CD4-positive, alpha-beta T cell treated with Interleukin-4 for 1 hour (primary cell): ENCODE measurements around the gene BMAL1.

ENCODE experiments used
- DNase-seq, 2 donors: peaks; one replicate each; pipeline ENCODE4 v3.0.0-alpha.2; 2020 to 2022

Gene BMAL1

DNA sequence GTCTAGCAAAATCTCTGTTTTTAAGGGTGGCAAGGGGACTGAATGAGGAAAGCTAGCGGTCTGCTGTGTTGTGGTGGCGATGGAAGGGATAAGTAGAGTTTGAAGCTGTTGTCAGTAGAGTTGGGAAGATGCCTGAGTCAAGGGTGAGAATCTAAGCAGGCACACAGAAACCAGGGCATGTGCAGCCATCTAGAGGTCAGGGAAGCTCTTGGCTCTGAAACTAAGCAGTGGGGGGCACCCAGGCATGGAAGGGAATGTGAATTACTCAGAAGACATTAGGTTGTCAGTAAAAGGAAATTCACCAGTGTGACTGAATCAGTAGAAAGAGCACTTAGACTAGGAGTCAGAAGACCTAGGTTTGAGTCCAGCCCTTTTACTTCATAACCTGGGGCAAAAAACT lies 15.4 kb downstream of the BMAL1 start:
- DNase-seq: no peak

DNA sequence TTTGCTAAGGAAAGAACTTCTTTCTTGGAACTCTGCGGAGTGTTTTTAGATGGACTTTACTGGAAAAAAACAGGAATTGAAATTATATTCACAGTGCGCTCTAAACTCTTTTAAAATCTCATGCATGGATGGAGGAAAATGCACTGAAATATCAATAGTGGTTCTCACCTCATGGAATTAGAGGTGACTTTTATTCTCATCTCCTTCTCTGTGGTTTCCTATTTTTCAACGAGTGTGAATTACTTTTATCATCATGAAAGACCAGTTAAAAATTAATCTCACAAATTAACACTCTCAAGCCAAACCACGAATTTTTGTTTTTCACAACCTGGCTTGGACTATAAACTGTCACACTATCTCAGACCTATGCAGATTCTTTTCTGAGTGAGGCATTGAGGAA lies 16.6 kb downstream of the BMAL1 start:
- DNase-seq: no peak

DNA sequence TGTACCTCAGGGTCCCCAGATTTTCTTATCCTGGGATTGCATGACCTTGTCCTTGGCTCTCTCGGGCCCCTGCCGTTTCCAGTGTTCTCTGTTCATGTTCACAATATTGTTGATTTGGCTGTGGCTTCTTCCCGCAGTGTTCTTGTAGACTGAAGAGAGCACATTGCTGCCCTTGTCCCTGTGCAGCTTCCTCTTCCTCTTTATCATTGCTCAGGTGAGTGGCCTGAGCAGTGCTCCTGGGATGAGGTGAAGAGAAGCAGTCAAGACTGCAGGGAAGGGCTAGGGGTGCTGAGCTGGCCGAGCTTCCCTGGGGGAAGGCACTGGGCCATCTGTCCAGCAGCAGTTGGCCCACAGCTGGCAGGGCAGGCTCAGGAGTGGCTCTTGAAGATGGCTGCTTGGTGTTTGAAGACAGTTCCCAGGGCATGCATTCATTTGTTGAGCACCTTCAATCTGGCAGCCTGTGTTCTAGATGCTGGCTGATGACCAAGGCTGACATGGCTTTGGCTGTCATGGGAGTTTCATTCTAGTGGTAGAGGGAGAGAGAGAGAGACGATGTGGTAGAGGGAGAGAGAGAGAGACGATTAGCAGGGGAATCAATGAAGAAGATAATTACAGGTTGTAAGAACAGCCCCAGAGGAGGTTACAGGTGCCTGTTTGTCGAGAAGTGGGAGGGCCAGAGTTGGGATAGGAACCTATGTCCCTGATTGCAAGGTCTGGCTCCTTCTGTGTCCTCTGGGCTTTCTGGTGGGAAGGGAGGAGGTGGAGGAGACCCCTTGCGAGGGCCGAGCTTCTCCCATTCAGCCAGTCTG lies 17.4 kb downstream of the BMAL1 start:
- no peak for DNase-seq

DNA sequence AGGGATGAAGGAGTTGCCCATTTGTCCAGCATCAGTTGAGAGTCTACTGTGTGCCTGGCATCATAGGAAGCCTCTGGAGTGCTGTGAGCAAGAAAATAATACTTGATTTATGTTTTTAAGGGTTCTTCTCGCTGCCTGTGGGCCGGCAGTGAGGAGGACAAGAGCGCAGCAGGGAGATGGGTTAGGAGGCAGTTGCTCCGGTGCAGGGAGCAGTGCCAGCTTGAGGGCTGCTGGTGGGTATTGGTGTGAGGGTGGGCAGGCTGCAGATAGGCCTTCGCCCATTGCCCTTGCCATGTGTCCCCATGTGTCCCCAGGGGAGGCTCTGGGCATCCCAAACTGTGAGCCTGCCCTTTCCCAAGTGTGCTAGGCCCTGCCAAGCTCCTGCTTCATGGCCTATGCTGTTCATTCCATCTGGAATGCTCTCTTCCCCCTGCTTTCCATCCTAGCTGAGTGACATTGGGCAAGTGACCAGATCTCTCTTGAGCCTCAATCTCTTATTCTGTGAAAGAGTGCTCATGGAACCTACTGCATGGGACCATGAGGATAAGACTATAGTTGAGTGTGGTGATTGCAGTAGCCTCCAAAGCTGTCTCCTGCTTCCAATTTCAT lies 19.8 kb downstream of the BMAL1 start:
- no peak for DNase-seq

DNA sequence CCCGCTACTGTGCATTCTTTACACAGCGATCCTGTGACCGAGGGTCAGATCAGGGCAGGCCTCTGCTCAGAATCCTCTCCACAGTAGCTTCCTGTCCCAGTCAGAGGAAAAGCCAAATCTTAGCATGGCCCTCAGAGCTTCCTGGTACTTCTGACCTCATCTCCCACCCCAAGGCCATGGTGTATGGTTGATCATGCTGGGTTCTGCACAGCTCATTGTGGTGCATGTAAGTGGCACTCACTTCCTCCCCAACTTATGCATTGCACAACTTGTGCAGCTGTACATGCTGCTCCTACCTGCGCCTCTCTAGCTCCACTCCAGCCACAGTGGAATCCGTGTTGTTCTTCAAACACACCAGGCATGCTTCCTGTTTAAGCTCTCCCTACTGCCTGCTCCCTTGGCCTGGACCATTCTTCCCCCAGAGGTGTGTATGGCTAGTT lies 20.3 kb downstream of the BMAL1 start:
- DNase-seq: peak in 1 of 2 donors; percentile 36

DNA sequence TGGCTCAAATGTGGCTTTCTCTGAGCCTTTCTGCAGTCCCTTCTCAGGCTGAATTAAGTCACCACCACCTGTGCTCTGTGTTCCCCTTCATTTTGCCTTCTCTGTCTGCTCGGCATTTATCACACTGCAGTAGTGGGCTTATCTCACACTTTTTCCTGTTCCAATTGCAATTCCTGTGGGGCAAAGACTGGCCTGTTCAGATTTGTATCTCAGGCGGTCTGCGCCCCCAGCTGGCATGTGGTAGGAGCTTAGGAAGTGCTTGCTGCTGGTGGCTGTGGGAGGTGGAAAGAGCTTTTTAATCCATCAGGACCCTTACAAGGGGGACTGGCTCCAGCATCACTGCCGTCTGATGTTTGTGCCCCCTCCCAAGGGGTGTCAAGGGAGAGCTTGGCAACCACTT lies 21.2 kb downstream of the BMAL1 start:
- DNase-seq: no peak

DNA sequence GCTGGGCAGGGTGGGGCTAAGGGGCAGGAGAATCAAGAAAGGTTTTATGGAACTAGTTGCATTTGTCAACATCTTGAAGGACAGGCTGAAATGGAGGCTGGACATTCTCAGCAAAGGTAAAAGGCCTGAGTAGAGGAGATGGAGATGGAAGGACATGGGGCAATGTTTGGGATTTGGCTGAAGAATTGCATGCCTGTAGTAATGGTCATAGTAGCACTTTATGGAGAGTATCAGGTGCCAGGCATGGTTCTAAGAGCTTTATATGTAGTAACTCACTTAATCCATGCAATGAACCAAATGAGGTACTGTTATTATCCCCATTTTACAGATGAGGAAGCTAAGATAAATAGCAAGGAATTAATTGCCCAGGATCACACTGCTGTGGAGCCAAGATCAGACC lies 23.9 kb downstream of the BMAL1 start:
- DNase-seq: no peak

DNA sequence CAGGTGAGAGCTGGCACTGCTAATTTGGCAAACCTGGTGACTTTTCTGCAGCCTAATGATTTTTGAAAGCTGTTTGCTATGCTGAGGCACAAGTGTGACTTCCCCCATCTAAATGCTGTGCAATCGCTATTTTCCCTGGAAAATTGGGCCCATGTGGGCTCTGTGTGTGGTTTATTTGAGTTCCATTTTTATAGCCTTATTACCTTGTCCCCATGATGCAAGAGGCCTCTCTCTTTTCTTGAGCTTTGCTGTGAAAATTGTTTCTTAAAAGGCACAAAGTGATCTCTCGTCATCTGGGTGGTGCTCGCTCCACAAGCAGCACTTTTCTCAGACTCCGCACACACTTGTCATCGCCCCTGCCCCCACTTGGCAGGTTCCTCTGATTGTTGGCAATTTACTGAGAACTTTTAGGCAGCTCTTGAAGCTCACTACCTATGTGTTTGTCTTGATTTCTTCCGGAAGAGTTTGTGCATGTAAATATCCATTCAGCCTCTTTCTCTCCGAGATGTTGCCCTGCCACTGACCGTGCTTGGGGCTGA lies 24.9 kb downstream of the BMAL1 start:
- no peak for DNase-seq

DNA sequence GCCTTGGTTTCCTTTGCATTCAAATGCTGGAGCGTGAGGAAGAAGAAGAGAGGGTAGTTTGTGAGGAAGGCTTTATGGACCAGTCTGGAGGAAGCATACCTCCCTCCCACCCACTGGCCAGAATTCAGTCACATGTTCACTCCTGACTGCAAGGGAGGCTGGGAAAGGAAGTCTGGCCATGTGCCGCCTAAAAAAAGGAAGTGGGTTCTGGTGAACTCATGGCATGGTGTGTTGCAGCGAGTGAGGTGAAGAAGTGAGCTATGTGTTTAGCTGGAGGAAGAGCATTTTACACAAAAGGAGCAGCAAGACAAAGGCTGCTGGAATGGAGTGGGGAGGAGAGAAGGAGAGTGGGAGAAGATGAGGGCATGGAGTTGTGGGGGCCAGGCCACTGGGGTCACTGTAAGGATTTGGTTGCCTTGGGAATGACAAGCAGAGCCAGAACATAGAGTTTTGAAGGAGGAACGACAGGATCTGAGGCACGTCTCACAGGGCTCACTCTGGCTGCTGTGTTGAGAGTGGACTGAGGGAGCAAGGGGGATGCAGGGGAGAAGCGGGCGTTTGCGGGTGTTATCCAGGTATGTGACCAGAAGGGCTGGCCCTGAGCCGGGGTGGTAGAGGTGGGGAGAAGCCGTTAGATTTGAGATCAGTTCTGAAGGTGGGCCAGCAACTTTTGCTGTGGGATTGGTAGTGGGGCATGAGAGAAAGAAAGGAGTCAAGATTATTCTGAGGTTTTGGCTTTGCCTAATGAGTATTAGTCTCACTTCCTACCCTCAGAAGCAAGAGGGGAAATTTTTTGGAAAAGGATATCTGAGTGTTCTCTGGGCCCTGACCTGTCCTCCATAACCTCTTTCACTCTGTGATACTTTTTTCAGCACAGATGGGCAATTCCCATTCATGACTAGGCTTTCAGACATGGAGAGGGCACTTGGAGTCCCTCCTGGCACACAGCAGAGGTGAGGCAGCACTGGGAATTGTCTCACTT lies 26.4 kb downstream of the BMAL1 start:
- peak in 1 of 2 donors; percentile 44 for DNase-seq

DNA sequence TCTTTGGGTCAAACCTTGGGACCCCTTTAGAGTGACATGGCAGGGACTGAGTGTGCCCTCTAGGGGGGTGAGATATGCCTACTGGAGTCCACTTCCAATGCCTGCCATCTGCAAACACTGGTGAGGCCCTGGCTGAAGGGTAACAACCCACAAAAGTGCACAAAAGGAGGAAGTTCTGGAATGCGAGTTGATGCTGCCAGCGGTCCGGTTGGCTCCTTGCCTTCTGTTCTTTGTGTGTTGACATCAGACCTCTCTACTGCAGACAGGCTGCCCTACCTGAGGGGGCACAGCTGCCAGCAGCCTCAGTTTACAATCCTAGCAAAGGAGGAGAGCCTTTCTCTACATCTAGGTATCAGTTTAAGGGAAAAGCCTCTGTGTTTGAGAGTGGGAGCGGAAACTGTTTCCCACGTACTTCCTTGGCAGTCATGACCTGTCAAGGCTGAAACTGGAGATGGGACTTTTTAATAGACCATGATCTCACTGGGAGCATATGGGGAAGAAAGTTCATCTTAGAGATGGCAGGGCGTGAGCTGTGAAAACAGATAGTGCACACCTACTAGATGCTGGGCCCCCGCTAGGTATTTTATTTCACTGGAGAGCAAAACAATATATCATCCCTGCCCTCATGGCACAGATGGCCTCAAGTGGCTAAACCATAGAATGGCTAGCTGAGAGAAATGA lies 27.2 kb downstream of the BMAL1 start:
- no peak for DNase-seq

DNA sequence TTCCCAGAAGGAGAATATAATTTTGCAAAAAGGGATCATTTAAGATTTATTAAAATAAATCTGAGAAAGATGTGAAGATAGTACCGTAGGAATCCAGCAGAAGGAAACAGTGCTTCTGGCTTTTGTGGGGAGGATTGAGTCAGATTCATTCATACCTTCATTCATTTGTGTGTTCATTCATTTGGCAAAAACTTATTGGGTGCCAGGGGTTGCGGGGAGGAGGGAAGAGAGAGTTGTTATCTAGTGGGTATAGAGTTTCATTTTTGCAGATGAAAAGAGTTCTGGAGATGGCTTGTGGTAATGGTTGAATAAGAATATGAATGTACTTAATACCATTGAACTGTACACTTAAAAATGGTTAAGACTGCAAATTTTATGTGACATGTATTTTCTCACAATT lies 31.1 kb downstream of the BMAL1 start:
- no peak for DNase-seq

DNA sequence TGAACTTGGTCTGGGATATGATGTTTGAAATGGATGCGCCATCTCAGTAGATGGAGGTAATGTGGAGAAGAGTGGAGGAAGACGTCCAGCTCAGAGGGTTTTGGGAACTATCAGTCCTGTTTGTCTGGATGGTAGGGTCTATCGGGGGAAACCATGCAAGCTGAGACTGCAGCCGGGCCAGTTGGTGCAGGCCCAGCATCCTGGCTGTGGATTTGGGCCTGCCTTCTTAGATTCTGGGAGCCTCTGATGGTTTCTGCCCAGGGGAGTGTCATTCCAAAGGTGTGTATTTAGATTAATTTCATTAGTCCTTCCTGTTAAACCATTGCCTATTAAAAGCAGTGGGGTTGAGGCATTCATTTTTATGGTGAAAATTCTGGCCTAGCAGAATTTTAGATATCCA lies 31.6 kb downstream of the BMAL1 start:
- no peak for DNase-seq

DNA sequence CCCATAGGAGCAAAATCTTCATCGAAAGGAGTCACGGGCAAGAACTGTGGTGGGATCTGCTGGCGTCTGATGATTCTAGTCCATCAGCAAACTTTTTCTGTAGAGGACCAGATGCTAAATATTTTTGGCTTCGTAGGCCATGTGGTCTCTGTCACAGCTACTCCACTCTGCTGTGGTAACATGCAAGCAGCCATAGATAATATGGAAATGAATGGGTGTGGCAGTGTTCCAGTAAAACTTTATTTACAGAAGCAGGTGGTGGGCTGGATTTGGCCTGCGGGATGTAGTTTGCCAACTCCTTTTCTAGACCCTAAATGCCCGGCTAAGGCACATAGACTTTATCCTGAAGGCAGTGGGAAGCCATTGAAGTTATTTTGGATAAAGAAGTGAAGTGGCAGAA lies 32.9 kb downstream of the BMAL1 start:
- no peak for DNase-seq

DNA sequence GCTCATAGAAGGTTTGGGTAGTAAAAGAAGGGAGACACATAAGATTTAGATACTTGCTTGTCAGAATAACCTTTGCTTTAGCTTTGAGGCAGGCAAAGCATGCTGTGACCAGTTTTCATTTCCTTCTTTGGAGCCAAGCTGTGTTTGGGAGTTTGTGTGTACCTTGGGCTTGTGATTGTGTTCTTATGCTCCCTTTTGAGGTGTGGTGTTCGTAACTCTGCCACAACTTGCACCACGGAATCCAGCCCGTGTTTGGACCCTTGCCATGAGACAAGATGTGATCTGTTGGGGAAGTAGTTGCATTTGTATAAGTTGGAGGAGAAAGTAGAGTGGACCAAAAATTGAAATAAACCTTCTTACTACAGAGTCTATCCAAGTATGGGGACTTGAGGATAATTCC lies 34.0 kb downstream of the BMAL1 start:
- no peak for DNase-seq

DNA sequence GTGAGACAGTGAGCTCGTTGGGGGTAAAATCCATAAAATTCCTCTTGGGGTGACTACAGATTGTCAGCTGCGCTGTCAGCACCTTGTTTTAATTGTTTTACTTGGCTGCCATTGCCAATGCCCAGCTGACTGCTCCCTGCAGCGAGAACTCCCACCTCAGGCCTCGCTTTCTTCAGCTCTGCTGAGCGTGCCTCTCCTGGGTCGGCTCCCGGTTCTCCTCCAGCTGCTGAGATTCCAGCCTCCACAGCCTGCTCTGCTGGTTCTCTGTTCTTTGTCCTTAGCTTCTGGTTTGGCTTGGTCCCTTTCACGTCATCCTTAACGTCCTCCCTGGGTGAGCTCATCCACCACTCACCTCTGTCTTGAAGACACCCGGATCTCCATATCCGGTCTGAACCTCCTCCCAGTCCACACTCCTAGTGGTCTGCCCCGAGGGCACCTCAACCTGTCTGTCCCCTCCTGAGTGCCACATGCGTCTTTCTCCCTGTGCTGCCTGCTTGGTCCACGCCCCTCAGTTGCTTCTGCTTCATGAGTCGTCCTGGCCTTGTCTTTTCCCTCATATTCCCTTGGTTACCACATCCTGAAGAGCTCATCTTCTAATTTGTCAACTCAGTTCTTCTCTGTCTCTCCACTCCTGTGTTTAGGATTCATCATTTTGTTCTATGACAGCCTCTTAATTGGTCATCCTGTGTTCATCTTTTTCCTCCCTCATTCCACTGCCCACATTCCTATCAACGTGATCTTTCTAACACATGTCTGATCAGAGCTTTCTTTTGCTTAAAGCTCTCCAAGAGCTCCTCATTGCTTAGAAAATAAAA lies 35.6 kb downstream of the BMAL1 start:
- no peak for DNase-seq

DNA sequence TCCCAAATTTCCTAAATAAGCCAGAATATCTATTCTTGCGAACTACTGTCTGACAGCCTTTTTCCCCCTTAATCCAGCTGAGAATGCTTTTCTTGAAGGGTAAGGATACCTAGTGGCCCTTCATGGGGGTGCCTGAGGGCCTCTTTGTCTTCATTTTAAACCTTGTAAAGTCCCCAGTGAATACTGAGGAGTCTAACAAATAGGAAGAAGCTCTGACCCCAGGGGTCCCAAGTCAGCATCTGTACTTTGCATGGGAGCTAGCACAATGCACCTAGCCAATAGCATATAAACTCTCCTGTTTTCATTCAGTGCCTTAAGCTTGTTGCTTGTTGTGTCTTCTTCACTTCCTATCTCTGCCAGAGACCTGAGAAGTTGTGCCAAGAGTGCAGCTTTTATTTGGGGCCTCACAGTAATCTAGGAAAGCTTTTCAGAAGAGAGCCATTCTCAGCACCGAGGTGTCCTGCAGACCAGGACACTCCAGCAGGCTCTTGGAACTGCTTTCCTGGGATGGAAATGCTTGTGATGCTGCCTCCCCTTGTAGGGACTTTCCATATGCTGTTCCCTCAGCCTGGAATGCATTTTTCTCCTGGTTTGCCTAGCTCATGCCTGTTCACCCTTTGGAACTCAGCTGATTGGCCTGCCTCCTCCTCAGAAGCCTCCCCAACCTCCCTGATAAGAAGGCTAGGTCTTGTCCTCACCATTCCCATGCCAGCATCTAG lies 37.2 kb downstream of the BMAL1 start:
- no peak for DNase-seq

DNA sequence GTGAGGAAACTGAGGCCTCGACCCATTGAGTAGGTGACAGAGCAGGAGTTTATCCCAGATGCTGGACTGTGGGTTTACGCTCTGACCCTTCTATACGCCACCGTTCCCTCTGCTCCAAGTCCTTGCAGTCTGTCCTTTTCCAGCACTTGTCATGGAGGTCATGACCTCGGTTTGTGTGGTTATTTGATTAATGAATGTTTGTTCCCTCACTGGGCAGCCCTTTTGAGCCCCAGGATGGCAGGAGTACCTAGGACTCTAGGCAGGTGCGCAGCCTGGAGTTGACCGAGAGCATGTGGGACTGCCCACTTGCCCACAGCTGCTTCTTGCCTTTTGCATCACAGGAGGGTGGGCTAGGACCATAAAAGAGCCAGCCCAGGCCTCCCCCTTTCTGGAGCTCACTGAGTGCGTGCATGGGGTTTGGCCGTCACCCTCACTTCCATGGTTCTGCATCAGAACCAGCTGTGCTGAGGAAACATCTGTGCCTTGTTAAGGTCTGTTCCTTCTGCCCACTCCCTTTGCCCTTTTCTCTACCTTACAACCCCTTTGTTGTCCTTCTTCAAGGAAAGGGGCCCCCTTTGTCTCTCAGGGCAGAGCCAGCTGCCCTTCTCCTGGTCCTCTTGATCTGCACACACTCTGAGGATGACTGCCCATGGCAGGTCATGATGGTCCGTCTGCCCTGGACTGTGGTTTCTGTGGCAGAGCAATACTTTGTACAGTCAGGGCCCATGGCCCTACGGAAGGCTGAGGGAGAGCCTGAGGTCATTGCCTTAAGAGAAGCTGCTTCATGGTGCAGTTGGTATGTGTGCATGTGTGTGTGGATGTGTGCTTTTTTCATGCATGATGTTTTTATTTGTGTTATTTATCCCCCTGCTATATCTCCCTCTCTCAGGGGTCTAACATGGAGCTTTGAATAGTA lies 38.2 kb downstream of the BMAL1 start:
- DNase-seq: no peak

DNA sequence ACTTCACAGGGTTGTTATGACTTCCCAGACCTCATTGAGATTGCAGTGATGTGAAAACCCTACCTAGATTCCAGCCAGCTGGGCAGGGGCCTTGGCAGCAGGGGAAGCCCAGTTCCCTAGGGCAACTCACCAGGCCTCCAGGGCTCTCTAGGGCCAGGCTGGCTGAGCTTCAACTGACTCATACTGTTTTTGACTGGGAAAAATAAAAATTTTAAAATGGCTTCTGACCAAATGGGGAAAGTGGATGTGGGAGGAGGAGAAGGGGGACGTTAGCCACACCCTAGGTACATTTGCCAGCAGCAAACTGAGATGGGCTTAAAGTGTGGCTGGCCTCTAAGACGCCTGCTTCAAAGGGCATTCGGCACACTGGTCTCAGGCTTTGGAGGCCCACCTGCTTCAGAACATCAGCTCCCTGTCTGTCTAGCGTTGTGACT lies 39.0 kb downstream of the BMAL1 start:
- no peak for DNase-seq

DNA sequence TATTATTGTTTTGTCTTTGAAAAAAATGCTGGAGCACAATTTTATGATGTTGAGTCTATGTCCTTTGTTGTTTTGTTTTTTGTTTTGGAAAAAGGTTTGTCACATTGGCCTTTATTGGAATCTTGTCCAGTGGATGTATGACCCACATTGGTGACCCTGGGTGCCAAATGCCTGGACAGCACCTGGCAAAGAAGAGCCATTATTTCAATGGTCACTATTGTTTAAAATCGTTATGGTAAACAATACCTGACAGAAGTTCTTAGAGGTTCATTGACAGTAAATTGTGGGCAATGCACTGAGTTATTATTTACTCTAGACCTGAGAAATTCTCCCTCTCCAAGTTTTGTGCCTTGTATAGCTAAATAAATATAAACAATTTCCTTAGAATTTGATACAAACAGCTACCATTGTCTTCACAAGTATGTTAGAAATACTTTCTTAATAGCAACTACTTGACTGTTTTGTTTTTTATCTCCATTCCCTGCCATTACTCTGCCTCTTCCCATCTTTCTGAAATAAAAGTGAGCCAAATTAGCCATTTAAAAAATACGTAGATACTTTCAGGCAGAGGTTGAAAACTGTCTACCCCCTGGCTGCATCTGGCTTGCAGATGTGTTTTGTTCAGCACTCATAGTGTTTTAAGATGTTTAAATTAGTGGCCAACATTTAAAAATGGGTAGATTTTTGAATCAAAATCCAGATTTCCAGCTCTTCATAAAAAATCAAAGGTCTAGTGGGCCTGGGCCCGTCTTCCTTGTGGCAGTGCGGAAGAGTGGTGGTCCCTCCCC lies 39.9 kb downstream of the BMAL1 start:
- no peak for DNase-seq
